ENCODE data around the gene ALG1L2. TPM values are rescaled to one million over a fixed set of nuclear protein-coding genes. Genes with fewer than 3 reads are reported as not detected.
"Not testable (repeated sequence)": the region's sequence is repeated elsewhere in the genome, so short reads cannot be mapped to it uniquely, and the experiment has no call there.

The ALG1L2 gene
- total and polyA plus RNA-seq, 2 of the 8 experiments (the other 6 are each of a cell fraction or from before 2014, with no cell fraction given), result 0.15 to 1.7 TPM

DNA sequence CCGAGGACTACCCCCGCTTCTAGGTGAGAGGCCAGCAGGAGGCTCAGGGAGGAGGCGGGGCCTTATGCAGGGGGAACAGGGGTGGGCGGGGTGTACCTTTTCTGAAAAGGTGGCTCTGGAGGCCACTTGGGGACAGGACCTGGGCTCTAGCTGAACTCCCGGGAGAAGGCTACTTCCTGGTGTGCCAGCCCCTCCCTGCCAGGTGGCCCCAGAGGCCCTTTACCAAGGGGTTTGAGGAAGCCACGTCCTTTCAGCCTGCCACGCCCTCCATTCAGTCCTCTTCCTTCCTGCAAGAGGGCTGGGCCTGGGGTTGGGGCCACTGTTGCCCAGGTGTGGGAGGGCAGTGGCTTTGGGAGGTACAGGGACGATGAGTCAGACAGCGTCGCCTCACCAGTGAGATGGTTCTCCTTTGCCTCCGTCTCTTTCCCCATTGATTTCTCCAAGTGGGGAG is 12.9 kb downstream of the ALG1L2 start:
- not testable (repeated sequence) for H2AK5ac ChIP-seq (ENCODE audit: low read depth, low read length); H3K14ac ChIP-seq (ENCODE audit: insufficient read length); H3K23me2 ChIP-seq (ENCODE audit: low read depth, low read length); H3K79me1 ChIP-seq (ENCODE audit: low read depth, low read length); H3K36me3 ChIP-seq (ENCODE audit: control insufficient read depth in 2 of 4, insufficient read depth in 4 of 4, low read length in 3 of 4); H3K4ac ChIP-seq (replicated peaks; ENCODE audit: insufficient read length, low read depth, low read length); H3K56ac ChIP-seq (replicated peaks; ENCODE audit: insufficient read length, low read depth, low read length); H3K27ac ChIP-seq (ENCODE audit: low read depth, low read length); H2BK20ac ChIP-seq (ENCODE audit: low read length); H3K18ac ChIP-seq (ENCODE audit: extremely low read depth, low read length); H2BK15ac ChIP-seq (ENCODE audit: low read length); H4K5ac ChIP-seq (ENCODE audit: insufficient read length, low read depth, low read length); H3K9me3 ChIP-seq (ENCODE audit: insufficient read depth in 2 of 2, low read depth in 1 of 2, low read length in 1 of 2); H4K91ac ChIP-seq (replicated peaks; ENCODE audit: insufficient read length, low read length); H3K9ac ChIP-seq (replicated peaks in 1 of 4; ENCODE audit: extremely low read depth in 1 of 4, low read depth in 3 of 4, low read length in 3 of 4); H2AFZ ChIP-seq (ENCODE audit: low read length); H4K20me1 ChIP-seq (replicated peaks in 1 of 2; ENCODE audit: control insufficient read depth in 1 of 2, insufficient read depth in 2 of 2, low read length in 2 of 2); H4K8ac ChIP-seq (ENCODE audit: extremely low read depth, insufficient read depth, low read length); H2BK5ac ChIP-seq (ENCODE audit: low read depth, low read length); H2BK120ac ChIP-seq (replicated peaks; ENCODE audit: low read depth, low read length); H3K27me3 ChIP-seq (replicated peaks in 1 of 4; ENCODE audit: control insufficient read depth in 3 of 4, extremely low read depth in 1 of 4, insufficient read depth in 3 of 4, low read length in 3 of 4); FAIRE-seq; H3K4me3 ChIP-seq (ENCODE audit: extremely low read depth in 1 of 4, insufficient read depth in 2 of 4, low read depth in 3 of 4, low read length in 4 of 4); H3K79me2 ChIP-seq (ENCODE audit: control insufficient read depth in 1 of 2, insufficient read depth in 2 of 2, low read length in 2 of 2); H3K23ac ChIP-seq (ENCODE audit: insufficient read length)
- 70% methylated on average over 6 of the region's 11 CpGs; no CpG with 5 or more reads in 1 of the 2 experiments for WGBS, 2 experiments (ENCODE audit: extremely low coverage in 1 of 2, insufficient coverage in 1 of 2, insufficient read length in 1 of 2, insufficient replicate concordance in 2 of 2, low coverage in 1 of 2, low lambda C conversion rate in 2 of 2, missing lambda C conversion rate in 1 of 2)
- ChIA-PET CTCF (ENCODE audit: partially characterized antibody) (interaction anchor here (0.6 to 12.9 kb wide), 6 partner anchors 12 to 189 kb away, joined by 3 to 165 read pairs (median 3); no protein-coding TSS in a partner anchor), POLR2A (ENCODE audit: partially characterized antibody) (interaction anchor here (0.9 kb wide), 1 partner anchor 65 kb away, joined by 3 read pairs; no protein-coding TSS in a partner anchor)
- 0 out of 2 replicates have a peak overlapping the region, but pooled peaks have one; percentile 50 for H2BK12ac ChIP-seq (ENCODE audit: low read depth, low read length)
- H3K4me2 ChIP-seq (ENCODE audit: insufficient read depth in 1 of 2, low read depth in 2 of 2, low read length in 2 of 2), result peak overlapping the region in 1 of 2 experiments; percentile 31; a peak in 1 of 4 replicates
- DNase-seq (ENCODE audit: low read depth in 1 of 2, low spot score in 2 of 2), result peak in 1 of 2 experiments; percentile 63
- H3K4me1 ChIP-seq (replicated peaks in 1 of 4; ENCODE audit: control insufficient read depth in 3 of 4, insufficient read depth in 4 of 4, low read length in 3 of 4), result peaks cover 0 to 13% (median 4%) of the 10 kb centered on the region in 4 experiments; a peak in 3 of 7 replicates

DNA sequence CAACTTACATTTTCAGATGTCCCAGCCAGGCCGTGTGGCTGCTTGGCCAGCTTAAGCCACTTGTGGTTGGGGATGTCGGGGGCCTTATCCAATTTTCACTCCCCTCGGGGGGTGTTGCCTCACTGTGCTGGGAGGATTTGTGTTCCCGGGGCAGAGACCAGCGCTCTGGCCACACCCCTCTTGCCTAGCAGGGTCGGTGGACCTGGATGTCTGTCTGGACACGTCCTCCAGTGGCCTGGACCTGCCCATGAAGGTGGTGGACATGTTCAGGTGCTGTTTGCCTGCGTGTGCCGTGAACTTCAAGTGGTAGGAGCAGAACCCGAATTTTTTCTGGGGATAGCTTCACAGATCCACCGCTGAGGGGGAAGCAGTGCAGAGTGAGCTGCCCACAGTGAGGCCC is 14.2 kb downstream of the ALG1L2 start:
- CTCF ChIA-PET (ENCODE audit: partially characterized antibody), result interaction anchor here (1.3 to 12.9 kb wide), 3 partner anchors 10 to 154 kb away, joined by 4 to 165 read pairs (median 10); no protein-coding TSS in a partner anchor
- not testable (repeated sequence) for FAIRE-seq

More for the DNA sequence above, 14.2 kb downstream of the ALG1L2 start:
- whole genome bisulfite sequencing, 2 experiments (ENCODE audit: extremely low coverage in 1 of 2, insufficient coverage in 1 of 2, insufficient read length in 1 of 2, insufficient replicate concordance in 2 of 2, low coverage in 1 of 2, low lambda C conversion rate in 2 of 2, missing lambda C conversion rate in 1 of 2), result 76% methylated on average over 8 of the region's 11 CpGs; no CpG with 5 or more reads in 1 of the 2 experiments
- H3K4me2 ChIP-seq (ENCODE audit: insufficient read depth in 1 of 2, low read depth in 2 of 2, low read length in 2 of 2); H3K79me1 ChIP-seq (ENCODE audit: low read depth, low read length); H3K27me3 ChIP-seq (replicated peaks in 1 of 4; ENCODE audit: control insufficient read depth in 3 of 4, extremely low read depth in 1 of 4, insufficient read depth in 3 of 4, low read length in 3 of 4); H3K4me3 ChIP-seq (ENCODE audit: extremely low read depth in 1 of 4, insufficient read depth in 2 of 4, low read depth in 3 of 4, low read length in 4 of 4); DNase-seq (ENCODE audit: low read depth in 1 of 2, low spot score in 2 of 2); H3K18ac ChIP-seq (ENCODE audit: extremely low read depth, low read length); H2BK12ac ChIP-seq (ENCODE audit: low read depth, low read length); H2BK20ac ChIP-seq (ENCODE audit: low read length); H3K27ac ChIP-seq (ENCODE audit: low read depth, low read length); H3K4ac ChIP-seq (replicated peaks; ENCODE audit: insufficient read length, low read depth, low read length); H3K79me2 ChIP-seq (ENCODE audit: control insufficient read depth in 1 of 2, insufficient read depth in 2 of 2, low read length in 2 of 2); H3K23me2 ChIP-seq (ENCODE audit: low read depth, low read length); H4K8ac ChIP-seq (ENCODE audit: extremely low read depth, insufficient read depth, low read length); H3K9ac ChIP-seq (replicated peaks in 1 of 4; ENCODE audit: extremely low read depth in 1 of 4, low read depth in 3 of 4, low read length in 3 of 4); H3K14ac ChIP-seq (ENCODE audit: insufficient read length); H4K5ac ChIP-seq (ENCODE audit: insufficient read length, low read depth, low read length); H3K23ac ChIP-seq (ENCODE audit: insufficient read length); POLR2A ChIA-PET (ENCODE audit: partially characterized antibody); H3K9me3 ChIP-seq (ENCODE audit: insufficient read depth in 2 of 2, low read depth in 1 of 2, low read length in 1 of 2); H2BK15ac ChIP-seq (ENCODE audit: low read length); H4K20me1 ChIP-seq (replicated peaks in 1 of 2; ENCODE audit: control insufficient read depth in 1 of 2, insufficient read depth in 2 of 2, low read length in 2 of 2); H2BK120ac ChIP-seq (replicated peaks; ENCODE audit: low read depth, low read length); H3K56ac ChIP-seq (replicated peaks; ENCODE audit: insufficient read length, low read depth, low read length); H4K91ac ChIP-seq (replicated peaks; ENCODE audit: insufficient read length, low read length); H2AFZ ChIP-seq (ENCODE audit: low read length); H2AK5ac ChIP-seq (ENCODE audit: low read depth, low read length); H2BK5ac ChIP-seq (ENCODE audit: low read depth, low read length); H3K36me3 ChIP-seq (ENCODE audit: control insufficient read depth in 2 of 4, insufficient read depth in 4 of 4, low read length in 3 of 4): not testable (repeated sequence)
- H3K4me1 ChIP-seq (replicated peaks in 1 of 4; ENCODE audit: control insufficient read depth in 3 of 4, insufficient read depth in 4 of 4, low read length in 3 of 4), result peaks cover 0 to 13% (median 4%) of the 10 kb centered on the region in 4 experiments; a peak in 3 of 7 replicates
